Activated naive CD8-positive, alpha-beta T cell treated with anti-CD3 and anti-CD28 coated beads for 36 hours (primary cell): ENCODE data around the gene U2SURP. TPM values are rescaled to one million over a fixed set of nuclear protein-coding genes. Genes with fewer than 3 reads are reported as not detected.

Experiments used
- total RNA-seq, 2 experiments: library from RNA; stranded (reverse); gene quantifications; one replicate each; pipeline ENCODE4 v1.2.3, GENCODE V29; 2021

Gene U2SURP
- total RNA-seq, 2 experiments from 2014 or later, result 201 to 209 TPM

Other genes starting within 250 kb of the U2SURP start
- 1 to 10 TPM; 1.3 to 2.0 TPM for gene PCOLCE2, start 112.5 kb upstream of the U2SURP start, total RNA-seq
- gene PAQR9, start 37.9 kb upstream of the U2SURP start, total RNA-seq, result not detected
- 10 to 100 TPM; 12.0 to 13.2 TPM for gene CHST2, start 118.2 kb downstream of the U2SURP start, total RNA-seq